H7 (cell line): ENCODE results near the gene ETFBKMT. TPM values are rescaled to one million over a fixed set of nuclear protein-coding genes. Genes with fewer than 3 reads are reported as not detected.
A peak's percentile ranks its signal among the peaks of the same experiment; 100 is the strongest.
"Not testable (repeated sequence)": the region's sequence is repeated elsewhere in the genome, so short reads cannot be mapped to it uniquely, and the experiment has no call there.

ENCODE experiments used
- DNase-seq: peaks from one replicate; pipeline ENCODE4 v3.0.0; 2012
- H3K27me3 ChIP-seq: 2 replicates; pipeline ENCODE4 v1.6.0; 2011; ENCODE audit warnings: mild to moderate bottlenecking, low read length; ENCODE audit not compliant: control insufficient read depth, insufficient read depth
- H3K36me3 ChIP-seq: replicated peaks from 2 replicates; pipeline ENCODE4 v1.5.1; 2011; ENCODE audit warnings: low read length; ENCODE audit not compliant: control insufficient read depth, insufficient read depth
- H3K4me3 ChIP-seq: 2 replicates; pipeline ENCODE4 v1.5.1; 2011; ENCODE audit warnings: low read depth, mild to moderate bottlenecking, control low read depth, low read length, moderate library complexity; ENCODE audit not compliant: insufficient read depth
- total RNA-seq: library from RNA; depleted of rRNA; stranded (reverse); fragments of >200 nt; shearing (Covaris generic); gene quantifications from 2 replicates; pipeline ENCODE4 v1.2.3, GENCODE V29; 2014

The ETFBKMT gene
- total RNA-seq, 1 experiment from 2014 or later: 1.6 TPM

- DNase-seq: peak; percentile 72
- Histone ChIP-seq H3K36me3 (no peaks in the 10 kb centered on the region), H3K4me3 (no peak overlapping the region), H3K27me3 (no peaks in the 10 kb centered on the region)
Observed at GRCh38 chr12:31682136-31682962, 22.9 kb downstream of the ETFBKMT start.

GRCh38 chr12:31685801-31686200 is 26.3 kb downstream of the ETFBKMT start:
- Histone ChIP-seq H3K36me3 (no peaks in the 10 kb centered on the region), H3K4me3 (no peak overlapping the region), H3K27me3 (no peaks in the 10 kb centered on the region)
- DNase-seq: no peak

GRCh38 chr12:31687101-31687527 is 27.6 kb downstream of the ETFBKMT start:
- no peak for DNase-seq
- H3K27me3 ChIP-seq: no peaks in the 10 kb centered on the region
- no peak overlapping the region for H3K4me3 ChIP-seq
- H3K36me3 ChIP-seq: no peaks in the 10 kb centered on the region

- not testable (repeated sequence) for DNase-seq, H3K4me3 ChIP-seq, H3K36me3 ChIP-seq, H3K27me3 ChIP-seq
Observed at GRCh38 chr12:31689921-31690320, 30.4 kb downstream of the ETFBKMT start.

- Histone ChIP-seq H3K4me3 (no peak overlapping the region), H3K36me3 (peaks cover 2% of the 10 kb centered on the region; the same call in 1 of the 2 replicates), H3K27me3 (no peaks in the 10 kb centered on the region)
- peak; percentile 33 for DNase-seq
Observed at GRCh38 chr12:31702047-31702446, 42.6 kb downstream of the ETFBKMT start.

- Histone ChIP-seq H3K27me3 (no peaks in the 10 kb centered on the region), H3K36me3 (no peaks in the 10 kb centered on the region), H3K4me3 (no peak overlapping the region)
- DNase-seq: no peak
Observed at GRCh38 chr12:31705621-31706020, 46.1 kb downstream of the ETFBKMT start.

GRCh38 chr12:31708118-31708517 is 48.6 kb downstream of the ETFBKMT start:
- DNase-seq, H3K4me3 ChIP-seq: not testable (repeated sequence)

GRCh38 chr12:31710021-31710818 is 50.7 kb downstream of the ETFBKMT start:
- no peak overlapping the region for H3K4me3 ChIP-seq
- no peak for DNase-seq
- H3K36me3 ChIP-seq: no peaks in the 10 kb centered on the region
- H3K27me3 ChIP-seq: no peaks in the 10 kb centered on the region

More at GRCh38 chr12:31708118-31708517, 48.6 kb downstream of the ETFBKMT start:
- H3K36me3 ChIP-seq, H3K27me3 ChIP-seq: not testable (repeated sequence)

- no peak for DNase-seq
- H3K4me3 ChIP-seq: no peak overlapping the region
- no peaks in the 10 kb centered on the region for H3K36me3 ChIP-seq
- H3K27me3 ChIP-seq: no peaks in the 10 kb centered on the region
Observed at GRCh38 chr12:31712877-31713276, 53.4 kb downstream of the ETFBKMT start.

- Histone ChIP-seq H3K27me3 (no peaks in the 10 kb centered on the region), H3K4me3 (no peak overlapping the region), H3K36me3 (no peaks in the 10 kb centered on the region)
- DNase-seq: no peak
Observed at GRCh38 chr12:31714406-31715271, 55.2 kb downstream of the ETFBKMT start.

- DNase-seq: no peak
Observed at GRCh38 chr12:31715283-31715825, 55.9 kb downstream of the ETFBKMT start.

GRCh38 chr12:31716998-31717397 is 57.5 kb downstream of the ETFBKMT start:
- DNase-seq, H3K27me3 ChIP-seq, H3K36me3 ChIP-seq, H3K4me3 ChIP-seq: not testable (repeated sequence)

More at GRCh38 chr12:31715283-31715825, 55.9 kb downstream of the ETFBKMT start:
- Histone ChIP-seq H3K36me3 (no peaks in the 10 kb centered on the region), H3K4me3 (no peak overlapping the region), H3K27me3 (no peaks in the 10 kb centered on the region)

- H3K27me3 ChIP-seq, DNase-seq, H3K36me3 ChIP-seq: not testable (repeated sequence)
- peak overlapping the region; percentile 8; the same call in 1 of the 2 replicates for H3K4me3 ChIP-seq
Observed at GRCh38 chr12:31718542-31719198, 59.2 kb downstream of the ETFBKMT start.
